PC-9 (cell line): ENCODE measurements around the gene SEC11A.

ENCODE experiments used
- CTCF ChIP-seq: fragments of 200-600 bp; sonication (generic); conservative IDR thresholded peaks from 2 replicates; pipeline ENCODE4 v1.6.1; 2017; ENCODE audit warnings: mixed run types, antibody characterized with exemption, mild to moderate bottlenecking, moderate library complexity
- EZH2 ChIP-seq: fragments of 200-600 bp; sonication (generic); IDR thresholded peaks from 2 replicates; pipeline ENCODE4 v1.8.0; 2017; ENCODE audit warnings: antibody characterized with exemption, low read depth

- TF ChIP-seq CTCF, result no peak
- no peak for TF ChIP-seq EZH2
These were observed 401 bp downstream of the SEC11A start for GRCh38 chr15:84715441-84716035.
